HG02870 (cell line): ENCODE results near the gene NMUR1.

ENCODE experiments used
- ATAC-seq: cut with Tn5 transposase; IDR thresholded peaks from one replicate; pipeline ENCODE4 v1.9.1; 2021; ENCODE audit warnings: mild to moderate bottlenecking, moderate library complexity; ENCODE audit not compliant: unreplicated experiment

Gene NMUR1

GRCh38 chr2:231554748-231555545, 24.7 kb upstream of the NMUR1 start:
- no peak for ATAC-seq

GRCh38 chr2:231554327-231554726, 24.1 kb upstream of the NMUR1 start:
- ATAC-seq = no peak

DNA sequence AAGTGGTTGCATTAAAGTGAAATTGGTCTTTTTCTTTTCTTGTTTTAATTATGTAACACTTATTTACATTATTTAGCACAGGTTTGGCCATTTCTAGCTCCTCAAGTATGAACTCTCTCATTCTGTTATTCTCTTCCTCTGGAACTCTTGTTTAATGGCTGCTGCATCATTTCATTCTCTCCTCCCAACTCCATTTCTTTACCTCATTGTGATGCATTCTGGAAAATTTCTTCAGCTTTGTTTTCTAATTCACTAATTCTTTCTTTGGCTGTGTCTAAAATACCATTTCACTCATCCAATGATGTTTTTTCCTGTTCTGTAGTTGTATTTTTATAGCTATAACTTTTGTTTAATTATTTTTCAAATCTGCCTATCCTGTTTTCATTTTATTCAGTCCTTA, 22.5 kb upstream of the NMUR1 start:
- ATAC-seq = no peak

GRCh38 chr2:231549446-231550239, 19.4 kb upstream of the NMUR1 start:
- ATAC-seq = no peak

GRCh38 chr2:231548752-231549151, 18.5 kb upstream of the NMUR1 start:
- ATAC-seq = no peak

DNA sequence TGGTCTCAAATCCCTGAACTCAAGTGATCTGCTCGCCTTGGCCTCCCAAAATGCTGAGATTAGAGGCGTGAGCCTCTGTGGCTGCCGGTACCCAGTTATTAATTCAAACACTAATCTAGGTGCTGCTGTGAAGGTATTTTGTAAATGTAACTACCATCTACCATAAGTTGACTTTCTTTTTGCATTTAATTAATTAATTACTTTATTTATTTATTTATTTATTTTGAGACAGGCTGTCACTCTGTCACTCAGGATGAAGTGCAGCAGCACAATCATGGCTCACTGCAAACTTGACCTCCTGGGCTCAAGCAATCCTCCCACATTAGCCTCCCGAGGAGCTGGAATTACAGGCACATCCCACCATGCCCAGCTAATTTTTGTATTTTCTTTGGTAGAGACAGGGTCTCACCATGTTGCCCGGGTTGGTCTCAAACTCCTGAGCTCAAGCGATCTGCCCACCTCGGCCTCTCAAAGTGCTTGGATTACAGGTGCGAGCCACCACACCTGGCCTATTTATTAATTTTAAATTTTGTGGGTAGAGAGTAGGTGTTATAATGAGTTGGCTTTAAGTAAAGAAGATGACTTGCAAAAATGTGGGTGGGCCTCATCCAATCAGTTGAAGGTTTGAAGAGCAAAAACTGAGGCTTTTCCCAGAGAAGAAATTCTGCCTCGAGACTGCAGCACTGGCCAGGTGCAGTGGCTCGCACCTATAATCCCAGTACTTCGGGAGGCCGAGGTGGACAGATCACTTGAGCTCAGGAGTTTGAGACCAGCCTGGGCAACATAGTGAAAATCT, 17.3 kb upstream of the NMUR1 start:
- ATAC-seq = no peak

GRCh38 chr2:231546014-231546715, 15.9 kb upstream of the NMUR1 start:
- no peak for ATAC-seq

GRCh38 chr2:231545105-231545902, 15.1 kb upstream of the NMUR1 start:
- ATAC-seq = peak; percentile 99

DNA sequence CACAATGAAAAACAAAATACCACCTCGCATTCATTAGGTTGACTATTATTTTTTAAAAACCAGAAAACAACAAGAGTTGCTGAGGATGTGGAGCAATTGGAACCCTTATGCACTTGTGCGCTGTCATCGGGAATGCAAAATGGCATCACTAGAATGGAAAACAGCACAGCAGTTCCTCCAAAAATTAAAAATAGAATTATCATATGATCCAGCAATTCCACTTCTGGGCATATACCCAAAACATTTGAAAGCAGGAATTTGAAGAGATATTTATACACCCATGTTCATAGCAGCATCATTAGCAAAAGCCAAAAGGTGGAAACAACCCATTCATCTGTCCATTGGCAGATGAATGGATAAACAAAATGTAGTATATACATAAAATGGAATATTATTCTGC, 11.9 kb upstream of the NMUR1 start:
- ATAC-seq = no peak

GRCh38 chr2:231541645-231542044, 11.4 kb upstream of the NMUR1 start:
- ATAC-seq = no peak

DNA sequence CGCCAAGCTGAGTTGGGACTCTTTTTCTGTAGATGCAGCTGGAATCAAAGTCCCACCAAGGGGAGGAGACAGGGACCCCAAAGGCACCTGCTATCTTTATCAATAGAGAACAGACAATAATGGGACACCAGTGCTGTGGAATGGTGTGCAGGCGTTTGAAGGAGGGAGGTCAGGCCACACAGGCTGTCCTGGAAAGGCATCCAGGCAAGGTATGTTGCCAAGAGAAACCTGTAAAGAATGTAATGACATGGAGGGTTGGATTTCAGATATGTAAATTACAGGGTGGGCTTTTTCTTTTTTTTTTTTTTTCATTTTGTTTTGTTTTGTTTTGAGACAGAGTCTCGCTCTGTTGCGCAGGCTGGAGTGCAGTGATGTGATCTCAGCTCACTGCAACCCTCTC, 9.7 kb upstream of the NMUR1 start:
- no peak for ATAC-seq

DNA sequence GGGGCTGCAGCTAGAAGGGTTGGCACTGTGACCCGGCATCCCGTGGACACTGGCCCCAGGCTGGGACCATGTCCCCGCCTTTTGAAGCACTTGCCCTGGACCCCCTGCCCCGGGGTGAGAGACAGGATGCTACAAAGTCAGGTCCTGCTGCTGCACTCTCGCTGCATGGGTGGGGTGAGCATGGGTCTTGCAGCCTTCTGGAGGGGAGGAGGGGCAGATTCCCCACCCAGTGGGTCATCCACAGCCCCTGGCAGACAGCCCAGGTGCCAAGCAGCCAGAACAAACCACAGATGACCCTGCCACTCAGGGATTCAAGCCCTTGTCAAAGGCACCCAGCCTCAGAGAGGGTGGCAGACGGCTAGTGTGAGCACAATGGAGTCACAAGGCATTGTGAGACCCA, 5.7 kb upstream of the NMUR1 start:
- ATAC-seq = no peak

DNA sequence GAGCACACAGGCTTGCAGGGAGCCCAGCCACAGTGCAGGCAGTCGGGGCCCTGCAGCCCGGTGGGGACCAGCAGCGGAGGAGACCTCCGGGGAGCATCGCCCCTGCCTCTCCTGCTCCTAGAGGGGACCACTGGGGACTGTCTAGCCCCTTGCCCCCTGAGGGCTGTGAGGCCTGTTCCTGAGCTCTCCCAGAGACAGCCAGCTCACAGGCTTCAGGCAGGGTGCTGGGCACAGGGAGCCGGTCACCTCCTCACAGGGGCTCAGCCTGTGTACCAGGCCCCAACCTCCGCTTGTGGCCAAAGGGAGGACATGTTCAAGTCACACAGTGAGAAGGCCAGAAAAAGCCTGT, 3.5 kb upstream of the NMUR1 start:
- no peak for ATAC-seq

GRCh38 chr2:231533086-231533776, 3.0 kb upstream of the NMUR1 start:
- no peak for ATAC-seq

DNA sequence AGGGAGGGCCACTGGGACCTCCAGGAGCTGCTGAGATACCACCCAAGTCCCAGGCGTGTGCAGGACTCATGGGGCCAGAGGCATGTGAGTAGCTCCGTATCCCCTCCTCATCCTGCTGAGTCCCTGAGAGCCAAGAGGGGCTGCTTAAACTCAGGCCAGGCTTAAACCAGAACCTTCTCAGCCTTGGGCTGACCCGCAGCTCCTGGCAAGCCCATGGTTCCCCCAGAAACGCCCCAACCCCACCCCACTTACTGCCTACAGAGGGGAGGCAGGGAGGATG, 2.5 kb upstream of the NMUR1 start:
- ATAC-seq = no peak

- ATAC-seq = no peak
Observed at GRCh38 chr2:231531883-231532755, 1.9 kb upstream of the NMUR1 start.

DNA sequence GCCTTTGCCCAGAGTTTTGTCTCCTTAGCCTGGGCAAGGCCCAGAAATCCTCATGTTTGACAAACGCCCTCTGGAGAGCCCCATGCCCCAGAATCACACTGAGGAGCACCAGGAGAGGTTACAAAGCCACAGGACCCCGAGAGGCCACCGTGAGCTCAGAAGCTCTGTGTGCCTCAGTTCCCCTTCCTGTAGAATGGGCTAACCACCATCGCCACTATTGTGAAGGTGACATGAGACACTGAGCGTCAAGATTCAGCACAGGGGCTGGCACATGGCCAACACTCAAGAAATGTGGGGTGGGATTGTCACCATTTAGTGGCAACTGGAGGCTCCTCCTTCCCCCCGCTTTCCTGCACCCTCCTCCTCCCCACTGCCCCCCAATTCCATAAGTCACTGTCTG, 1.2 kb upstream of the NMUR1 start:
- no peak for ATAC-seq

DNA sequence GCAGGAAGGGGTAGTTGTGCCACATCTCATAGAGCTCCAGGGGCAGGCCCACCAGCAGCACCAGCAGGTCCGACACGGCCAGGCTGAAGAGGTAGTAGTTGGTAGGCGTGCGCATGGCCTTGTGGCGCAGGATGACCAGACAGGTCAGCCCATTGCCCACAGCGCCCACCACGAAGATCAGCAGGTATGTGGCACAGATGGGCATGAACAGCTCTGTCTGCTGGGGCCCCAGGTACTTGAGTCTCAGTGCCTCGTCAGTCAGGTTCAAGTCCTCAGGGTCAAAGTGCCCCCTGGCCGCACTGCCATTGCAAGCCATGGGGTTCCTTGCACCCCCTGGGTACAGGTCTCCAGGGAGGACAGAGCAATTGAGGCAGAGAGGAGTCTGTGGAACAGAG, 1.6 kb downstream of the NMUR1 start:
- ATAC-seq = no peak
